Cardiac muscle cell (in vitro differentiated cells and primary cell): ENCODE results near the gene CDH16. TPM values are rescaled to one million over a fixed set of nuclear protein-coding genes. Genes with fewer than 3 reads are reported as not detected.
"Not testable (repeated sequence)": the region's sequence is repeated elsewhere in the genome, so short reads cannot be mapped to it uniquely, and the experiment has no call there.

Experiments
- DNase-seq, 2 donors: peaks; one replicate each; pipeline versions ENCODE4 v3.0.0 to v3.0.0-alpha.2; 2010 to 2017; ENCODE audit warnings: low read depth in 1 of 2, low spot score in 1 of 2
- H3K27ac ChIP-seq: fragments of 200-600 bp; sonication (generic); 2 replicates; pipeline ENCODE4 v1.5.1; 2016
- H3K27me3 ChIP-seq: fragments of 200-600 bp; sonication (generic); 2 replicates; pipeline ENCODE4 v1.6.0; 2016; ENCODE audit warnings: control low read depth
- H3K36me3 ChIP-seq: fragments of 200-600 bp; sonication (generic); 2 replicates; pipeline ENCODE4 v1.5.1; 2016; ENCODE audit warnings: control low read depth
- H3K4me1 ChIP-seq: fragments of 200-600 bp; sonication (generic); 2 replicates; pipeline ENCODE4 v1.8.1; 2017; ENCODE audit warnings: low read depth, mild to moderate bottlenecking, mixed run types
- H3K4me3 ChIP-seq: fragments of 200-600 bp; sonication (generic); 2 replicates; pipeline ENCODE4 v1.5.1; 2016; ENCODE audit warnings: mild to moderate bottlenecking
- H3K9me3 ChIP-seq: fragments of 200-600 bp; sonication (generic); 2 replicates; pipeline ENCODE4 v1.5.1; 2017; ENCODE audit warnings: low read depth, mild to moderate bottlenecking, control low read depth
- CTCF ChIP-seq: IDR thresholded peaks from 2 replicates; pipeline ENCODE4 v1.5.1; 2012; ENCODE audit warnings: low read depth, mild to moderate bottlenecking, low read length
- polyA plus RNA-seq: library from polyadenylated mRNA; unstranded; fragments of >200 nt; fragmentation: Nextera tagmentation; extraction: Ambion mirVana; gene quantifications from 2 replicates; pipeline ENCODE4 v1.2.1, GENCODE V29; 2016
- total RNA-seq: library from RNA; depleted of rRNA; stranded (reverse); fragments of >200 nt; gene quantifications from 2 replicates; pipeline ENCODE4 v1.2.3, GENCODE V29; 2016

CDH16 gene
- total and polyA plus RNA-seq, 2 experiments from 2014 or later = 4.4 TPM; not detected in 1

- Histone ChIP-seq H3K4me1 (peaks cover 12% of the 10 kb centered on the region), H3K27me3 (no peaks in the 10 kb centered on the region), H3K27ac (no peak overlapping the region), H3K9me3 (no peaks in the 10 kb centered on the region), H3K4me3 (no peak overlapping the region), H3K36me3 (peaks cover 28% of the 10 kb centered on the region)
- no peak for TF ChIP-seq CTCF
- DNase-seq = no peak
These were observed 20.7 kb upstream of the CDH16 start for GRCh38 chr16:66939366-66939765.

GRCh38 chr16:66937725-66938337, 19.1 kb upstream of the CDH16 start:
- H3K27ac ChIP-seq = no peak overlapping the region
- peaks cover 27% of the 10 kb centered on the region for H3K36me3 ChIP-seq
- H3K4me1 ChIP-seq = peaks cover 19% of the 10 kb centered on the region
- no peak for TF ChIP-seq CTCF
- no peak overlapping the region for H3K4me3 ChIP-seq
- H3K27me3 ChIP-seq = no peaks in the 10 kb centered on the region
- no peaks in the 10 kb centered on the region for H3K9me3 ChIP-seq
- no peak for DNase-seq

GRCh38 chr16:66936889-66937554, 18.3 kb upstream of the CDH16 start:
- no peak for DNase-seq
- peaks cover 19% of the 10 kb centered on the region for H3K4me1 ChIP-seq
- no peak overlapping the region for H3K4me3 ChIP-seq
- peaks cover 22% of the 10 kb centered on the region for H3K36me3 ChIP-seq
- no peaks in the 10 kb centered on the region for H3K27me3 ChIP-seq
- no peaks in the 10 kb centered on the region for H3K9me3 ChIP-seq
- TF ChIP-seq CTCF = no peak
- H3K27ac ChIP-seq = no peak overlapping the region

GRCh38 chr16:66936462-66936861, 17.8 kb upstream of the CDH16 start:
- Histone ChIP-seq H3K27me3 (no peaks in the 10 kb centered on the region), H3K4me3 (peak overlapping the region; percentile 62), H3K36me3 (peaks cover 16% of the 10 kb centered on the region), H3K4me1 (peaks cover 19% of the 10 kb centered on the region), H3K9me3 (no peaks in the 10 kb centered on the region), H3K27ac (no peak overlapping the region)
- no peak for TF ChIP-seq CTCF
- DNase-seq = no peak

GRCh38 chr16:66935314-66936011, 16.8 kb upstream of the CDH16 start, which contains the start of gene CES2:
TSS of gene CES2 (plus strand) at chr16:66935516. CDS start at chr16:66935636, 120 bp downstream.
- TF ChIP-seq CTCF = no peak
- peaks cover 6% of the 10 kb centered on the region for H3K36me3 ChIP-seq
- H3K27me3 ChIP-seq = no peaks in the 10 kb centered on the region
- H3K9me3 ChIP-seq = no peaks in the 10 kb centered on the region
- H3K27ac ChIP-seq = peak within 1 kb of the TSS; percentile 83
- H3K4me1 ChIP-seq = peaks cover 19% of the 10 kb centered on the region
- H3K4me3 ChIP-seq = peak within 1 kb of the TSS; percentile 62
- DNase-seq = no peak

GRCh38 chr16:66934839-66935313, 16.2 kb upstream of the CDH16 start:
- H3K27me3 ChIP-seq, DNase-seq, H3K36me3 ChIP-seq, H3K9me3 ChIP-seq: not testable (repeated sequence)
- Histone ChIP-seq H3K4me3 (peak overlapping the region; percentile 62), H3K27ac (peak overlapping the region; percentile 83), H3K4me1 (peaks cover 25% of the 10 kb centered on the region)
